Activated CD4-positive, alpha-beta T cell treated with anti-CD3 and anti-CD28 coated beads, Interleukin-2, amount 50 U/mL, for 48 hours (primary cell): Measurements from ENCODE around the gene SAMD7.

Experiments
- DNase-seq, 2 experiments: peaks; one replicate each; pipeline ENCODE4 v3.0.0-alpha.2; 2020

Gene SAMD7

DNA sequence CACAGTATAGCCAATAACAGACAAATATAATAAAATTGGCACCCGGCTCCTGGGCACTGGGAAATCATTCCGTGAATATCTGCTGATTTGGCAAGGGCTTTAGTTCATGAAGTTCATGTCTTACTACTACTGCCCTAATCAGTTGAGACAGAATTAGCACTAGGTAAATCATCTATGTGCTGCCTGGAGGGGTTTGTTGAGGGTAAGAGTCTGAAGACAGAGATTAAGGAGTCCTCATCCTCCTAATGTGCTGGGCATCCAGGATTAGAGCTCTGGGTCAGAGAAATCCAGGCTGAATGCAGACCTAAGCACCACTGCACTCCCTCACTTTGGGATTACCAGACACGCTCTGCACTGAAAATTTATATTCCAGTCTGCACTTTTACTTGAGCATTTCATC is 2.0 kb downstream of the SAMD7 start:
- no peak for DNase-seq

DNA sequence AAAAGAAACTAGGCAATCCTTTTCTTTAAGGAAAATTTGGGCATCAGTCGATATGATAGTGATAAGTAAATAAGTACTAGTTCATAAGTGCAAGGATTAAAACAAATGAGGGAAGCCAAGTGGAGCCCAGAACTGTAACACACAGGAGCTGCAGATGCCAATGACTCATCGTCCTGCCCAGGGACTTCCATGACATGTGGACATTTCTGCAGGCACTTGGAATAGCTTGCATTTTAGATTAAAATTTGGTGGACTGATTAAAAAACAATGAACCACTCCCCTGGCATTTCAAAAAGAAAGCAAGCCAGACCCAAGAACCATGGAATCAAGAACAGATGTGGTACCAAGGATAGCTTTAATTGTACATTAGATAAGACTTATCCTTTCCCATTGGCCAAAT is 2.9 kb downstream of the SAMD7 start:
- DNase-seq = no peak

DNA sequence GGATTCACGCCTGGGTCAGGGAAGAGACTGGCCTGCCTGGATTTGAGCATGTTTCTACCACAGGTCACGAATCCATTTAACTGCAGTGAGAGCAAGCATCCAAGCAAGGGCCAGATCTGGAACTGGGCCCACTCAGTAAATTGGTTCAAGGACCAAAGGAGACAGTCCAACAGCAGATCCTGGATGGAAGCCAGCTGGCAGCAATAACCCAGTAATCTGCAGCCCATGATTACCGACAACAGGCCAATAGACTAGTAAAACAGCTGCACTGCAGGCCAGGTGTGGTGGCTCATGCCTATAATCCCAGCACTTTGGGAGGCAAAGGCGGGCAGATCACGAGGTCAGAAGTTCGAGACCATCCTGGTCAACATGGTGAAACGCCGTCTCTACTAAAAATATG is 11.8 kb downstream of the SAMD7 start:
- no peak for DNase-seq

DNA sequence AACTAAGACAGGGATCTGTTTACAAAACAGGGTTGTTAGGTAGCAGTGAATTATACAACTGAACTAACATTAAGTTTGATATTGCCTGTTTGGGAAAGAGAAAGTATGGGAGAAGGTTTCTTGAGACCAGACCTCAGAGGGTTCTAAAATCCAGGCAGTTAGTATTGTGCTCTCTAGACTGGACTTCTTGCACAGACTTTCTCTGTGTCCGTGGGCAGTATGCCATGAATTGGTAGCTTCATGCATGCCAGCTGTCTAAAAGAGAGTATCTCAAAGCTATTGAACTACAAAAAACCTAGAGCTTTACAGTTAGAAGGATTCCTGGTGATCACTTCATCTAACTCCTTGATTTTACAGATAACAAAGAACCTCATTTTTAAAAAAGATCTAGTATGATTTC is 12.5 kb downstream of the SAMD7 start:
- no peak for DNase-seq

DNA sequence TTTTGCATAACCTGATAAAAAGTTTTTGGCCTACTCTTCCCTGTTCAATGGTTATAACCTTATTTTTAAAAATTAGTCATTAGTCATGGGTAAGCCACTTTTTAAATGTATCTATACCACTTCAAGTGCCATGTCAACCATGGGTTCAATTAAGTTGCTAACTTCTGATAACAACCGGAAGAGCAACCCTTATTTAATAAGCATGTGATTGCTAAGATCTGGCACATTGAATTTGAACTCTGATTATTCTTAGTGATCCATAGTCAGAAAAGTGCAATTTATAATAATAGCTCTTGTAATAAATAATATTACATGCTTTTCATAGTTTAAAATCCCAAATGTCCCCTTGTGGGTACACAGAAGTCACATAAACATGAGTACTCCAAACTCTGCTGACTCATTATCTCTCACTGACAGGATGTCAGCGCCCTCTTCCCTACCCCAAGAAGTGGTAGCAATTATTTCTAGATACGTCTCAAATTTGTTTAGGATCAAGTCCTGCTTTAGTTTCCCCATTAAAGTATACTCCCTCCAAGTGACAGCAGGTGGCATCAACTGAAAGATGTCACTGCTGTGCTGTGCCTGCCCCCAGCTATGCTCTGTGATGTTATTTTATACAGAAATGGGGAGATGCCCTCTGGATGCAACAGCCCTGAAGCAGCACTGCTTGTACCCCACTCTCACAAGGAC is 18.6 kb downstream of the SAMD7 start:
- no peak for DNase-seq

DNA sequence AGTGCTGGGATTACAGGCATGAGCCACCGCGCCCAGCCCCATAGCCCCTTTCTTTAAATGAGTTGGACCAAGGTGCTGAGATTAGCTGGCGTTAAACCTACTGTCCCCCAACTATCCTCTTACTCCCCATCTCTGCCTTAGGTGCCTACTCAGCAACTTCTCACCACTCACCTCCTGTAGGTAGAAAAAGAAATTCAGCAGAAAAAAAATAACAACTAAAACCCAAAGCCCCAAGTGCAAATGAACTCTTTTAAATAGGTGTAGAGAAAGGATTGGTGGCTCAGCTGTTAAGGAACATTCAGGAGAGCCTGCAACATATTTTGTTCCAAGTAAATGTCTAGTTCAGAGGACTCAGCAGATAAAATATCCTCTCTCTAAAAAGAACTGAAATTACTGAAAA is 19.5 kb downstream of the SAMD7 start:
- no peak for DNase-seq

DNA sequence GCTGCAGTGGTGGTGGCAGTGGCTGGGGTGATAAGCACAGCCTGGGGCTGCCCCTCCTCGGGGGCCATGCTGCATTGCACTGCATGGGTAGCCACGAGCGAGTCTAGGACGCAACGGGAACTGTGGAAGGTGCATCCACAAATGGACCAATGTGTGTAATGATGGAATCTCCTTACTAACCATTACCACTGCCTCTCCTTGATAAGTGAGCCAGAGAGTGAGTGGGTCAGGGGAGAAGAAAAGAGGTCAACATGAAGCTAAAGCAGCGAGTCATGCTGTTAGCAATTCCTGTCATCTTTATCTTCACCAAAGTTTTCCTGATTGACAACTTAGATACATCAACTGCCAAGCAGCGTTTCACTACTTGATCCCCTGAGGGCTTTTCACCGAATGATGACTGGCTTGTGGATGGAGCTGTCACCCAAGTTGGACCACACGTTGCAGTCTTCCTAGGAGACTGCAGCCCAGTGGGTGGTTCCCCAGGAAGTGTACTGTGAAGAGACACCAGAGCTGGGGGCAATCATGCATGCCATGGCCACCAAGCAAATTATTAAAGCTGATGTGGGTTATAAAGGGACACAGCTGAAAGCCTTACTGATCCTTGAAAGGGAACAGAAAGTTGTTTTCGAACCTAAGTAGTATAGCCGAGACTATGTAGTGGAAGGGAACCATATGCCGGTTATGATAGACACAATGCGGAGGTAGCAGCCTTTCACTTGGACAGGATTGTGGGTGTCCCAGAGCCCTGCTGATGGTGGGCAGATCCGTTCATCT is 20.6 kb downstream of the SAMD7 start:
- no peak for DNase-seq

DNA sequence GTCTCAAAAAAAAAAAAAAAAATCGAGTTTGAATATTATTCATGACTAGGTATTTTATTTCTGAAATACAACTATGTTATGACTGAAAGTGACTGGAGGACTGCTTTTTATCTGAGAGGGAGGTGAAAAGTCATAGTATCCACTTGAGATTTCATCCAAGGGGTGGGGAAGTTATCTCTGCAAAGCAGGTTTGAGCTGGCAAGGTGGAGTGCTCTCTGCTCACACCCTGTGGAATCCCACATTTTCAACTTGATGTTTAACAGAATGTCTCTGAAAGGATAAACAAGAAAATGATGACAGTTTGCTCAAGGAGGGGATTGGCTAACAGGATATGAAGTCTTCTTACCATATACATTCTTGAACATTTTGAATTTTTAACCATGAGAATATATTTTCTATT is 27.9 kb downstream of the SAMD7 start:
- DNase-seq = no peak

DNA sequence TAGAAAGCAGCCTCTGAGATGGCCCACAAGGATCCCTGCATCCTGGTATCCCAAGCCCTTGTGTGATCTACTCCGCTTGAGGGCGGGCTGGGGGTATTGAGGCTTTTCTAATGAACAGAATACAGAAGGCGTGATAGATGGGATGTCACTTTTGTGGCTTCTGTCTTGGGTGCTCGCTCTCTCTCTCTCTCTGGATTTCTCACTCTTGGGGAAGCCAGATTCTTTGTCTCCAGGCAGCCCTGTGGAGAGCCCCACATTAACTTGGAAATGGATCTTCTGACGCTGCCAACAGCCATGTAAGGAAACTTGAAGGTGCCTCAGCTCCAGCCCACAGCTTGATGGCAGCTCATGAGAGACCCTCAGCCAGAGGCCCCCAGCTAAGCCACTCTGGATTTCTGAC is 28.4 kb downstream of the SAMD7 start:
- DNase-seq = no peak

DNA sequence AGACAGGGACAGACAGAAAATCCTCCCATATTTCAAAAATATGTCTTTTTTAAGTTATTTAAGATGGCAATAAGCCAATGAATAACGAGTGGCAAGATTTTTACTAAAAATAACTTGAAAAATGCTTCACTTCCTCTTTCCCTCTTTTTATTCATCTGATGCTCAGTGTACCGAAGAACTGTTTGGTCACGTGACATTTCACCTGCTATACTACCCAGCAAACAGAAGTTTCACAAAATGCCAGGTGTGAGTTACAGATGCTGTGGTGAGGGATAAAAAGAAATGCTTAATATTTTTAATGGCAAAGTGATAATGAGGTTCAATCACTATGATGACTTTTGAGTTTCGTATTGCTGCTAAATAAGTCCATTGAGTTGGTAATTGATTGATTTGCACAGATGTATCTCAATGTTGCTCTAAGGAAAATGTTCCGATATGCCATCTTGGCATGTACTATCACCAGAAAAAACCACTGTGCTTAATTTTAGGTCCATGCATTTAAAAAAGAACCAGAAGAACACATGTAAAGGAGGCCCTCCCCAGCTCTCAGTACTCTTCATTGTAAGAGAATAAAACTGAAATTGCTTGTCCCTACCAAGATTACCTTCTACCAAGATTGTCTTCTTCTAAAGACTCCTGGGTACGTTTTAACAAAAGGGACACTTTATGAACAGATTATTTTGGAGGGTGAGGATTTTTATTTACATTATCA is 29.3 kb downstream of the SAMD7 start:
- DNase-seq = no peak

DNA sequence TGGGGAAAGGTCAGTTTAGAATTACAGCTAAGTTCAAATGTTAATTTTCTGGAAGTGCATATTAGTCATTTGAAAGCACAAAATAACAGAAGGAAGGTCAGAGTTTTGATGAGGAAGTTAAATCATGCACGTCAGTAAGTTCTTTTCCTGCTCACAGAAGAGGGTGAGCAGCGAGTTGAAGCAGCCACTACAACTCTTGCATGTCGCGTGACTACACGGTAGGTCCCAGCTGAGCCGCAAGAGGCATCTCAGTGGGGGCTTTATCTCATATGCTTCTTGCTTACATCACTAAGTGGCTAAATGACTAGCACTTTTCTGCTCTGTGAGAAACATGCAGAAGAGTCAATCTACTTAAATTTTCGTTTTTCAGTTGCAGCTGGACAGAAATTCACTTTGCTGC is 33.9 kb downstream of the SAMD7 start:
- peak; percentile 34 to 47 for DNase-seq

DNA sequence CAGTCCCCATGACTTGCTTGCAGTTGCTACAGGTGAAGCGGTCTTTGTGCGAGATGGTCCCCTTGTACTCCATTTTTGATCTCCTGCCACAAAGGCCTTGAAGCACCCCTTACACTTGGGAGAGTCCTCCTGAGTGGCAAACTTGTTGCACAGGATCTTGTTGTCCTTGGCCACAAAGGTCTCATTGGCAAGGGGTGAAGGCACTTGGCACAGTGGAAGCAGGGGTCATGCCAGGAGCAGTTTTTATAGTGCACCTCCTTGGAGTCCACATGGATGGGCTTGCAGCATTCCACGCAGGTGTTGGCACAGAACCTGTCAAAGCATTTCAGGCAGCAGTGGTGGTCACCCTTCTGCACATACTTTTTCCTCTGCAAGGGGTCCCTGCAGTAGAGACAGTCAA is 35.0 kb downstream of the SAMD7 start:
- DNase-seq = no peak

DNA sequence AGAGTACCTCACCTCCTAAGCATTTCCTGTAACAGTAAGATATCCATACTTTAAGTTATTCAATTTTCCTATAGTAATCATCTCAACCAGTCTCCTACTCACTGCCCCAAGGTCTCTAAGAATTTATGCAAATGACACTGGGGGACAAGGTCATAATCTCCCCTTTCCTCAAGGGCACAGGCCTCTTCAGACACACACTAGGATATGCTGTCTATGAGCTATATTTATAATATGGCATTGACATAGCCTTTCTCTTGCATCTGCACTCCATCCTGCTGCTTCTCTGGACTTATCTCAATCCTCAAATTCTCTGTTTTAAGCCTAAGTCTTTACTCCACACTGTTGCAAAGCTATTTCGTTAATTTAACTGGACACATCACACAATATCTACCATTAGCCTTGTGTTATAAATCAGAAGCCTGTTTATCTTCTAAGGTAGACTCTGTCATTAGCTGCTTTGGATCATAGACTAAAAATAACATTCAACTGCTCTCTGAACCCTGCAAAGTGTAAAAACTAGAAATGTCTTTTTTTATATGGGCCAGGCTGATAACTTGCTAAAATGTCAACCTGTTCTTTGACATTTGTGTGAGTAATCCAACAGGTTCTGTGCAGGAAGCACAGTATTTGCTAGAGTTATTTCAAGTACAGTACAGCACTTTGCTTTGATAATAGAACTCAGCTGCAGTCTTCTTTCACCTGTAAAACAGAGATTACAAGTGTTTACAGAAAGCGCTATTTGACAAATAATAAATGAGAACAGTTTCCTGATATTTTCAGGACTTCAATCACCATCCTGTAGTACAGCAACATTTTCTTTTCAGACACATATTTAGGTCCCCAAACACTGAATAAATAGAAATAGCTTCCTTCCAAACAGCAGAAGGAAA is 37.4 kb downstream of the SAMD7 start:
- no peak for DNase-seq

DNA sequence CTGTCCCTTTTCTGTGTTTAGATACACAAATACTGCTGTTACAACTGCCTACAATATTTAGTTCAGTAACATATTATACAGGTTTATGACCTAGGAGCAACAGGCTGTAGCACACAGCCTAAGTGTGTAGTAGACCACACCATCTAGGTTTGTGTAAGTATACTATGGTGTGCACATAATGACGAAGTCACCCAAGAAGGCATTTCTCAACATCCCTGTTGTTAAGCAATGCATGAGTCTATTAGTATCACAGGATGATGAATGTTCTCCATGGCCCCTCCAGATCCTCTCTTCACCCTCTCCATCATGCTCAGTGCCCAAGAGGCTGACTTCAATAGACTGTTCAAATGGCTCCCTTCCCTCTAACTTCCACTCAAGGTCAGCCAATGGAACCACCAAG is 40.7 kb downstream of the SAMD7 start:
- no peak for DNase-seq

DNA sequence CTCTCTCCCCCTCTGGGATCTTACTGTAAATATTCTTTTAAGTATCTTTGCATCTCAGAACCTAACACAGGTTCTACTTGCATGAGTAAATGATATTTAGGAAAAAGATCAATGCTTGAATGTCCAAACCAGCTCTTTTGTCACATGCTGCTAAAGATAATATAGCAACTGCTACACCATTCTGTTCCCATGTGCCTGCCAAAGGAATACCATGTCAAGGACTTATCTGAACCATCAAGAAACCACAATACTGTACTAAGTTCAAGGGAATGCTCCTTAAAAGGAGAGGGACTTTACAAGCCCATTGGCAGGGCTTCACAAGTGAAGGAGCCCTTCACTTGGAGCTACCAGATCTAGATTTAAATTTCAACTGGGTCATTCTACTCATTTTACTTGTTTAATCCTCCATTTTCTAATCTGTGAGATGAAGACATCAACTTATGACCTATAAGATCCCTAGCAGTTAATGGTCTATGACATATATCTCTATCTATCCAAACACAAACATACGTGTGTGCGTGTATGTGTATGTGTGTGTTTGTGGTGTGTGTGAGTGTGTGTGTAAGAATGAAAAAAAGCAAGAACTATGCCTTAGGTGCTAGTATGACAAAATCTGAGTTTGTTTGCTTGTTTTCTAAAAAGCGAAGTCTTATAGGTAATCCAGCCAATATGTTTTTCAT is 42.2 kb downstream of the SAMD7 start:
- no peak for DNase-seq

DNA sequence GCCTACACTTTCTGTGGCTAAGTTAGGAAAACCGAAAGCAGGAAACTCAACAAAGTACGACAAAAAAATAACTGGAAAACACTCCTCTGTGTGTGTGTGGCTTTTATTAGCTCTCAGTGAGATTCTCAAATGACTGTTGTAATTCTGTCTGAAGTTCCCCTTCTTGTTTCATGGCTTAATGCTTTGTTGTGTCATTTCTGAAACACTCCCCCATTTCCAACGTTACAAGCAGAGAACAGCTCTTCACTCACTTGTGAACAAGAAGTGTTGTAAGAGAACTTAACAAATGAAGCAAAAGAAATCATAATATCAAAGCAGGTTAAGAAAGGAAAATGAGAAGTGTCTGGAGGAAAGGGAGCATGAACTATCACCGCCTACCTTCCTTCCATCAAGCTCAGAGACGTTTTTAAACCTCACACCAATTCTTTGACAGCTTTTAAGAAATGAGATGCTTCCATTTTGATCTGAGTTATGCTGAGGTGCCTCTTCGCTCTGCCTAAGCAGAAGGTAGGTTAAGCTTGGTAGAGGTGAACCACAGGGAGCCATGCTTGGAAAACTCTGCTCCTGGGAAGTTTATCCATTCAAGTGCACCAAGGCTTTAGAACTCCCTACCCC is 42.9 kb downstream of the SAMD7 start:
- no peak for DNase-seq

DNA sequence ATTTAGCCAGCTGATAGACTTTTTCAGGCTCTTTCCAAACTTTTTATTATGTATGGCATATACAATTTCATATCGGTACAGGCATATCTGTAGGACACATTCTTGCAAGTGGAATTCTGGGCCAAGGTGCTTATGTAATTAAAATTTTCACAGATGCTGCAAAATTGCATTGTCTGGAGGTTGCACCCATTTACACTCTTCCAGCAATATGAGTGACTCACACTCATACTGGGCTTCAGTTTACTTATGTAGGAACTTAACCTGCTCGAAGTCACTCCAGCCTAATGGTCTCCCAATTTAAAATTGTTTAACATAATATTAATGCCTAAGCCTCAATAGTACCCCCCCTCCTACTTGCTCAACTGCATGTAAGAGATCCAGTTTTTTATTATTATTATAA is 44.0 kb downstream of the SAMD7 start:
- DNase-seq = no peak

DNA sequence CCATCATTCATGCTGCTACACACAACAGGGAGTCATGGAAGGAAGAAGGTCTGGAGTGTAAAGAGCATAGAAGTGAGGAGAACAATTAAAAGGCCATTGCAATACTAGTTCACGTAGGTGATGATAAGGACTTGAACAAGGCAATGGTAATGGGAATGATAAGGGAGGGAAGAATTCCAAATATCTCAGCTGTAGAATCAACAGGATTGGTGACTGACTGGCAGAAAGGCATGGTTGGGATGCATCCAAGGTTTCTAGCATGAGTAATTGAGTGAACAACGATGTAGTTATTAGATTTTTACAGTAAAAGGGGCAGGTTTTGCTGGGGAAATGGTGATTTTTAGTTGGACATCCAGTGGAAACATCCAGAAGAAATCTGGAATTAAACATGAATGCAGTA is 52.8 kb downstream of the SAMD7 start:
- no peak for DNase-seq

DNA sequence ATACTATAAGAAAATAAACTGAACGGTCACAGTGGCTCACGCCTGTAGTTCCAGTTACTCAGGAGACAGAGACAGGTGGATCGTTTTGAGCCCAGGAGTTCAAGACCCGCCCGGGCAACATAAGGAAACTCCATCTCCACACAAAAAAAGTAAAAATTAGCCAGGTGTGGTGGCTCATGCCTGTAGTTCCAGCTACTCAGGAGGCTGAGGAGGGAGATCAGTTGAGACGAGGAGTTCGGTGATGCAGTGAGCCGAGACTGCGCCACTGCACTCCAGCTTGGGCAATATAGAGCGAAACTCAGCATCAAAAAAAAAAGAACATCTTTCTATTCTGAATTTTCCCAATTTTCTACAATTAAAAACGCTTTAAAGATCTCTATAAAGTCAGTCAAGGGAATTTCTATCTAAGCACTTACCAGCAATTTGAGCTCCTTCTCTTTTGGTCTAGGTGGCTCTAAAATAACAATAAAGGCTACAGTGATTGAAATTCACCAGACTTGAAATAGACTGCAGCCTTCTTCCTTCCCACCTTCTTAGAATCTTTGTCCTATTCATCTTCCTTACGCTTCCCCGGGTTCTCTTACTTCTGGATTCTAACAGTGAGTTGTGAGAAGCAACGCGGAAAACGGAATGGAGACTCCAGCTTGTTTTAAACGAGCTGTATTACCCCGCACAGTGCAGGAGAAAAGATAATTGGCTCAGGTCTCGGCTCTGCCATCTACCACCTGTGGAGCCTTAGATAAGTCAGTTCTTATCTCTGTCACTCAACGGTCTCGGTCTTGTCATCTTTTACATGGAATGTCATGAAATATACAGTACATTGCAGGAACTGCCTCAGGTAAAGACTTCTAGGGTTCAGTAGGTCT is 54.4 kb downstream of the SAMD7 start:
- DNase-seq = peak in 1 of 2 experiments; percentile 8

DNA sequence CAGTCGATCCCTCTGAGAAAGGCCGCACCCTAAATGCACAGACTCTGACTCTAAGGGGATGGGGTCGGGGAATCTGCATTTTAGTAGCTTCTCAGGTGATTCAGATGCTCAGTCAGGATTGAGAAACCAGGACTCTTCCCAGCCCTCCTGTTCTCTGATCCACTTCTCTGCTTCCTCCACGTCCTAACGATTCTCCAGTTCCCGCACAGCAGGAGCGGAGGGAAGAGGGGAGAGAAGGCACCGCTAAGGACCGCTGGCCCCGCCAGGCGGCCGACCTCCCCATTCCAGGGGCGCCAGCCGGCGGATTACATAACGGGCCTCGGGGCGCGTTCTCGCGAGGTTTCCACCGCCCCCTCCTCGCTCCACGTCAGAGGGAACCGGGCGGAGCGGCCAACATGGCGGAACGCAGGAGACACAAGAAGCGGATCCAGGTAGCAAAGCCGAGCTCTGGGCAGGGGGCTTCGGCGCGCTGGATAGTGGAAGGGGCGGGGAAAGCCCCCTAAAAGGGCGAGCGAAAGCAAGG is 55.1 kb downstream of the SAMD7 start, which contains the start of gene SEC62:
Gene SEC62, plus strand, starts transcription at position 380 of the 523 bp plus-strand sequence. Its CDS starts 16 bp downstream, at position 396.
- DNase-seq = peak; percentile 94 to 96
